Stomach smooth muscle (tissue), 2 donors: ENCODE data around the gene PDZRN3.
A peak's percentile ranks its signal among the peaks of the same experiment; 100 is the strongest.
"Not testable (repeated sequence)": the region's sequence is repeated elsewhere in the genome, so short reads cannot be mapped to it uniquely, and the experiment has no call there.

Source experiments
- H3K27ac ChIP-seq: one replicate; pipeline ENCODE4 v1.7.0; 2013; ENCODE audit warnings: mild to moderate bottlenecking, low read length, inconsistent platforms
- H3K27me3 ChIP-seq, 2 donors: one replicate each; pipeline ENCODE4 v1.7.0; 2013; ENCODE audit warnings: low read length in 2 of 2; ENCODE audit not compliant: insufficient read depth in 2 of 2, control insufficient read depth in 1 of 2
- H3K36me3 ChIP-seq, 2 donors: one replicate each; pipeline ENCODE4 v1.7.0; 2013; ENCODE audit warnings: low read length in 2 of 2; ENCODE audit not compliant: control insufficient read depth in 2 of 2, insufficient read depth in 2 of 2
- H3K4me1 ChIP-seq: one replicate; pipeline ENCODE4 v1.7.0; 2013; ENCODE audit warnings: low read length; ENCODE audit not compliant: control insufficient read depth, insufficient read depth
- H3K4me3 ChIP-seq, 2 donors: one replicate each; pipeline ENCODE4 v1.7.0; 2013; ENCODE audit warnings: low read length in 2 of 2
- H3K9ac ChIP-seq, 2 donors: one replicate each; pipeline ENCODE4 v1.7.0; 2013; ENCODE audit warnings: low read length in 2 of 2, mild to moderate bottlenecking in 1 of 2
- H3K9me3 ChIP-seq, 2 donors: one replicate each; pipeline ENCODE4 v1.7.0; 2013; ENCODE audit warnings: low read length in 2 of 2; ENCODE audit not compliant: control insufficient read depth in 2 of 2
- donor health status: healthy.
- donor health status: Pancreatic carcinoma.

The PDZRN3 gene

GRCh38 chr3:73575953-73576352, 48.8 kb downstream of the PDZRN3 start:
- Histone ChIP-seq H3K27ac (no peak overlapping the region), H3K9ac (no peak overlapping the region), H3K4me1 (peaks cover 44% of the 10 kb centered on the region), H3K27me3 (no peaks in the 10 kb centered on the region), H3K4me3 (no peak overlapping the region), H3K36me3 (no peaks in the 10 kb centered on the region), H3K9me3 (no peaks in the 10 kb centered on the region)

DNA sequence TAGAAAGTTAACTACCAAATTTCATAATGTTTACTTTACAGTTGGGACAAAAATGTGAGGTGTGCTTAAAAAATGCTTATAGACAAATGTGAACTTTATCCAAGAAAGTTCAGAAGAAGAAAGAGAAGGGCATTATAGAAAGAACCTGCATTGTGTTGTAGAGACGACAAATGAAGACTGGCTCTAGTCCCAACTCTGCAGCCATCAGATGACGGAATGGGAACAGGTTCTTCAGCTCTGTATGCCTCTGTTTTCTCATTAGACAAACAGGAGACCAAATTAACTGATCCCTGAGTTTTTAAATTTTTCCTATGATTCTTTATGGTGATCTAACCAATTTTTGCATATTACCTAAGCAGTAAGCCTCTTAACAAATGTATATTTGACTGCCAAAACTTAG, 49.2 kb downstream of the PDZRN3 start:
- no peaks in the 10 kb centered on the region for H3K36me3 ChIP-seq
- no peak overlapping the region for H3K4me3 ChIP-seq
- H3K27ac ChIP-seq, result no peak overlapping the region
- no peaks in the 10 kb centered on the region for H3K9me3 ChIP-seq
- H3K27me3 ChIP-seq, result no peaks in the 10 kb centered on the region
- H3K4me1 ChIP-seq, result peaks cover 41% of the 10 kb centered on the region
- H3K9ac ChIP-seq, result no peak overlapping the region

GRCh38 chr3:73573204-73573603, 51.5 kb downstream of the PDZRN3 start:
- H3K4me1 ChIP-seq, result peaks cover 50% of the 10 kb centered on the region
- no peaks in the 10 kb centered on the region for H3K27me3 ChIP-seq
- H3K9me3 ChIP-seq, result no peaks in the 10 kb centered on the region
- no peak overlapping the region for H3K27ac ChIP-seq
- no peak overlapping the region for H3K4me3 ChIP-seq
- H3K9ac ChIP-seq, result peak overlapping the region in 1 of 2 donors; percentile 13
- no peaks in the 10 kb centered on the region for H3K36me3 ChIP-seq

- H3K36me3 ChIP-seq, result no peaks in the 10 kb centered on the region
- H3K27me3 ChIP-seq, result no peaks in the 10 kb centered on the region
- H3K9ac ChIP-seq, result no peak overlapping the region
- H3K4me1 ChIP-seq, result peaks cover 46% of the 10 kb centered on the region
- H3K4me3 ChIP-seq, result peak overlapping the region in 1 of 2 donors; percentile 7
- H3K27ac ChIP-seq, result no peak overlapping the region
- no peaks in the 10 kb centered on the region for H3K9me3 ChIP-seq
Observed at GRCh38 chr3:73572368-73572767, 52.4 kb downstream of the PDZRN3 start.

GRCh38 chr3:73571238-73571794, 53.4 kb downstream of the PDZRN3 start:
- Histone ChIP-seq H3K9ac (peak overlapping the region in 1 of 2 donors; percentile 5), H3K4me3 (peak overlapping the region in 1 of 2 donors; percentile 44), H3K9me3 (no peaks in the 10 kb centered on the region), H3K27me3 (no peaks in the 10 kb centered on the region), H3K36me3 (no peaks in the 10 kb centered on the region), H3K27ac (peak overlapping the region; percentile 49), H3K4me1 (peaks cover 46% of the 10 kb centered on the region)

DNA sequence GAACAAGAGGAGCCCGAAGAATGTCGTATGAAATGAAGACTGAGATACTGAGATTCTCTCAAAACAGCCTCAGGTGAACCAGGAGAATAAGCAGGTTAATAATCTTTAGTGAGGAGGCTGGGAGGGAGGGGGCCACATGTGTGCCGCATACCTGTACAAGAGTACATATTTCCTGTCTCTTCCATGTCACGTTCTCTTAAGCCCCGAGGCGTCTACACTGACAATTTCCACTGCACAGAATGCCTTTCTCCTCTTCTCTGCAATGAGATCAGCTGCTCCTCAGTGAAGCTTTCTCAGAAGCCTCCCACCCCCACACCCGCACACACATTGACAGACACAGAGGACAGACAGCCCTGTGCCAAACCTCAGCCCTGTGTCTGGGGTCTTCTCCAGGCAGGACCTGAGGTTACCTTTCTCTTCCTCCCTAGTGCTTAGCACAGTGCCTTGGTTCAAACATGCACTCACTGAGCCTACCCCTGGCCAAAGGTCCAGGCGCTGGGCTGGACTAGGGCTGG, 55.4 kb downstream of the PDZRN3 start:
- Histone ChIP-seq H3K4me3 (no peak overlapping the region), H3K9me3 (no peaks in the 10 kb centered on the region), H3K36me3 (no peaks in the 10 kb centered on the region), H3K27me3 (no peaks in the 10 kb centered on the region), H3K27ac (peak overlapping the region; percentile 55), H3K4me1 (peaks cover 43% of the 10 kb centered on the region), H3K9ac (no peak overlapping the region)

GRCh38 chr3:73568371-73568862, 56.3 kb downstream of the PDZRN3 start:
- peak overlapping the region; percentile 55 for H3K27ac ChIP-seq
- no peaks in the 10 kb centered on the region for H3K9me3 ChIP-seq
- no peak overlapping the region for H3K4me3 ChIP-seq
- no peak overlapping the region for H3K9ac ChIP-seq
- no peaks in the 10 kb centered on the region for H3K36me3 ChIP-seq
- no peaks in the 10 kb centered on the region for H3K27me3 ChIP-seq
- peaks cover 41% of the 10 kb centered on the region for H3K4me1 ChIP-seq

GRCh38 chr3:73565374-73565773, 59.4 kb downstream of the PDZRN3 start:
- H3K4me3 ChIP-seq, H3K27me3 ChIP-seq, H3K9me3 ChIP-seq, H3K27ac ChIP-seq, H3K36me3 ChIP-seq, H3K9ac ChIP-seq: not testable (repeated sequence)
- H3K4me1 ChIP-seq, result peaks cover 29% of the 10 kb centered on the region

DNA sequence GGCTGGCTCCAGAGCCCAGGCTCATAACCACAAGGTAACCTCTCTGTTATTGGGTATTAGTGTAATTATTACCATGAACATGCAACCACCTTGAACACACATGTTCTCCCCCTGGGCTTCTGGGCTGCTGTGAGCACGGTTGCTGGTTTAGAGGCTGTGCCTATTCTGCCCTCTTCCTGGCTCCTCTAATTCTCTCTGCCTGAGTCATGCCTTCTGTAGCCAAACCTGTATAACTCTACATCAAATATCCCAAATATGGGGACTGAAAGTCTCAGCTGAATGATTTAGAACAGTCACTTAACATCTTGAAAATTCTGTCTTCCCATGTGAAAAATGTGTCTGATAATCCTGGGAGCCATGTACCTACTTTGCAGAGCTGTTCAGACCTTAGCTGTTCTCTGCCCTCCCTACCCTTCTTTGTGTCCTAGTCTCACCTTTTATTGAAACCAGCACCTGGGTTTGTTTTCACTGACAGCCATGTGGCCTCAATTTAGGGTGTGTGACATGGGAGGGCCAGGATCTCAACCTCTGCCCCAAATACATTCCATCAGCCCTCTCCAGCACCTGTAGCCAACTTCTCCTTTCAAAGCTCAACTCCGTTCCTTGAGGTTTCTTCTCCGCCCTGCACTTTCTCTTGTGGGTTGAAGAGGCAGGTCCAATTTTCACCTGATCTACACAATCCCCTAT, 60.7 kb downstream of the PDZRN3 start:
- Histone ChIP-seq H3K9me3 (no peaks in the 10 kb centered on the region), H3K4me1 (peaks cover 31% of the 10 kb centered on the region), H3K4me3 (no peak overlapping the region), H3K27ac (peak overlapping the region; percentile 18), H3K27me3 (no peaks in the 10 kb centered on the region), H3K36me3 (no peaks in the 10 kb centered on the region), H3K9ac (no peak overlapping the region)

DNA sequence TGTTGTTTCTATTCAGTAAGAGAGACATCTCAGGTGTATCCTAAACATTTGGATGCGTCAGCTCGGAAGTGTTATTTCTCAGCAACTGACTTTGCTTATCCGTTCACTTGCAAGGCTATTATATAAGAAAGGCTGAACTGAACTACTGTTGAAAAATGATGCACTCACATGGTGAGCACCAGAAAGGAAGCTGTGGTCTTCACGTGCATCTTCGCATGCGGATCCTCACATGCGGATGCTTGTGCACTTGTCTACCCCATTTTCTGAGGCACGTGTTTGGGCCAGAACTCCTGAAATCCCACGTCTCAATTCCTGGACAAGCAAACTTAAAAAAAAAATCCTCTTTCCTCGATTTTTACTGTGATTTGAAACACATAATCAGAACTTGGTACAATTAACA, 63.2 kb downstream of the PDZRN3 start:
- Histone ChIP-seq H3K9ac (peak overlapping the region in 1 of 2 donors; percentile 22), H3K27me3 (no peaks in the 10 kb centered on the region), H3K36me3 (no peaks in the 10 kb centered on the region), H3K4me3 (peak overlapping the region in 1 of 2 donors; percentile 41), H3K4me1 (peaks cover 45% of the 10 kb centered on the region), H3K9me3 (no peaks in the 10 kb centered on the region), H3K27ac (peak overlapping the region; percentile 60)

DNA sequence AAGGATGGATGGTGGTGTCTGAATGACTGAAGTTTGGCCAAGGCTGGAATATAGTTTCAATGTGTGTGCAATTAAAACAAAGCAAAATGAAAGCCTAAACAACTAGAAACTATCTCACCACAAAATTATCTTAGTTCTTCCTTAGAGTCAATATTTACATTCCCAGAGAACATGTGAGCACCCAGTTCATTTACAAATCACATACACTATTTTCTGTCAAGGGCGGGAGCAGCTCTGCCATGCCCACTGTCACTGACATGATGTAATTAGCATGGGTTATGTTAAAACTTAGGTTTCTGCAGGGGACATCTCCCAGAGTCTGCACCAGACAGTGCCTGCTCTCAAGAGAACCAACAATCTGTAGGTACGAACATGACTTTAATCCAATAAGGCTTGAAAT, 65.0 kb downstream of the PDZRN3 start:
- Histone ChIP-seq H3K4me3 (no peak overlapping the region), H3K27ac (peak overlapping the region; percentile 19), H3K27me3 (no peaks in the 10 kb centered on the region), H3K9me3 (no peaks in the 10 kb centered on the region), H3K36me3 (no peaks in the 10 kb centered on the region), H3K4me1 (peaks cover 48% of the 10 kb centered on the region), H3K9ac (no peak overlapping the region)
